Neural progenitor cell (in vitro differentiated cells): ENCODE data around the gene MTMR1.

ENCODE experiments used
- EZH2 ChIP-seq: fragments of 200-600 bp; sonication (generic); IDR thresholded peaks from 2 replicates; pipeline ENCODE4 v1.6.1; 2017; ENCODE audit warnings: antibody characterized with exemption, mild to moderate bottlenecking, moderate library complexity
- EZH2phosphoT487 ChIP-seq: fragments of 200-600 bp; sonication (generic); IDR thresholded peaks from 2 replicates; pipeline ENCODE4 v1.6.1; 2017; ENCODE audit warnings: antibody characterized with exemption
- TF ChIP-seq, protein P1 (sequence below): fragments of 200-600 bp; sonication (generic); IDR thresholded peaks from 2 replicates; pipeline ENCODE4 v1.5.1; 2017; ENCODE audit warnings: antibody characterized with exemption, mild to moderate bottlenecking

GRCh38 chrX:150762258-150763165, 69.3 kb downstream of the MTMR1 start:
- TF ChIP-seq, protein P1, sequence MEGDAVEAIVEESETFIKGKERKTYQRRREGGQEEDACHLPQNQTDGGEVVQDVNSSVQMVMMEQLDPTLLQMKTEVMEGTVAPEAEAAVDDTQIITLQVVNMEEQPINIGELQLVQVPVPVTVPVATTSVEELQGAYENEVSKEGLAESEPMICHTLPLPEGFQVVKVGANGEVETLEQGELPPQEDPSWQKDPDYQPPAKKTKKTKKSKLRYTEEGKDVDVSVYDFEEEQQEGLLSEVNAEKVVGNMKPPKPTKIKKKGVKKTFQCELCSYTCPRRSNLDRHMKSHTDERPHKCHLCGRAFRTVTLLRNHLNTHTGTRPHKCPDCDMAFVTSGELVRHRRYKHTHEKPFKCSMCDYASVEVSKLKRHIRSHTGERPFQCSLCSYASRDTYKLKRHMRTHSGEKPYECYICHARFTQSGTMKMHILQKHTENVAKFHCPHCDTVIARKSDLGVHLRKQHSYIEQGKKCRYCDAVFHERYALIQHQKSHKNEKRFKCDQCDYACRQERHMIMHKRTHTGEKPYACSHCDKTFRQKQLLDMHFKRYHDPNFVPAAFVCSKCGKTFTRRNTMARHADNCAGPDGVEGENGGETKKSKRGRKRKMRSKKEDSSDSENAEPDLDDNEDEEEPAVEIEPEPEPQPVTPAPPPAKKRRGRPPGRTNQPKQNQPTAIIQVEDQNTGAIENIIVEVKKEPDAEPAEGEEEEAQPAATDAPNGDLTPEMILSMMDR: no peak
- no peak for TF ChIP-seq EZH2
- TF ChIP-seq EZH2phosphoT487: no peak
